ENCODE data around the gene MSH4. TPM values are rescaled to one million over a fixed set of nuclear protein-coding genes. Genes with fewer than 3 reads are reported as not detected.
"Not testable (repeated sequence)": the region's sequence is repeated elsewhere in the genome, so short reads cannot be mapped to it uniquely, and the experiment has no call there.

The MSH4 gene
- total RNA-seq, 1 donor from 2014 or later: 0.29 TPM

GRCh38 chr1:75922698-75923097 is 126.0 kb downstream of the MSH4 start:
- H3K4me1 Mint-ChIP-seq: no peaks in the 10 kb centered on the region
- H3K36me3 Mint-ChIP-seq: no peaks in the 10 kb centered on the region
- H3K9me3 Mint-ChIP-seq: peaks cover 5% of the 10 kb centered on the region
- TF ChIP-seq CTCF (IDR thresholded peaks at IDR 0.05; ENCODE audit: unreplicated experiment): no peak
- H3K27me3 Mint-ChIP-seq (ENCODE audit: low read depth): peaks cover 11% of the 10 kb centered on the region
- no peak overlapping the region for H3K4me3 Mint-ChIP-seq
- DNase-seq (ENCODE audit: low spot score in 2 of 2, unreplicated experiment in 2 of 2): no peak
- H3K27ac Mint-ChIP-seq: no peak overlapping the region

GRCh38 chr1:75932304-75932703 is 135.6 kb downstream of the MSH4 start, which contains the start of gene ASB17:
ASB17 (minus strand) TSS chr1:75932404; CDS start chr1:75932291, 113 bp downstream.
- H3K27ac Mint-ChIP-seq: no peak within 1 kb of the TSS
- peaks cover 7% of the 10 kb centered on the region for H3K27me3 Mint-ChIP-seq (ENCODE audit: low read depth)
- no peaks in the 10 kb centered on the region for H3K36me3 Mint-ChIP-seq
- H3K9me3 Mint-ChIP-seq: no peaks in the 10 kb centered on the region
- no peak for DNase-seq (ENCODE audit: low spot score in 2 of 2, unreplicated experiment in 2 of 2)
- H3K4me3 Mint-ChIP-seq: no peak within 1 kb of the TSS
- no peaks in the 10 kb centered on the region for H3K4me1 Mint-ChIP-seq
- TF ChIP-seq CTCF (IDR thresholded peaks at IDR 0.05; ENCODE audit: unreplicated experiment): no peak

GRCh38 chr1:75937034-75937433 is 140.4 kb downstream of the MSH4 start:
- H3K4me3 Mint-ChIP-seq: no peak overlapping the region
- no peak for TF ChIP-seq CTCF (IDR thresholded peaks at IDR 0.05; ENCODE audit: unreplicated experiment)
- no peaks in the 10 kb centered on the region for H3K36me3 Mint-ChIP-seq
- no peak for DNase-seq (ENCODE audit: low spot score in 2 of 2, unreplicated experiment in 2 of 2)
- no peaks in the 10 kb centered on the region for H3K9me3 Mint-ChIP-seq
- no peaks in the 10 kb centered on the region for H3K27me3 Mint-ChIP-seq (ENCODE audit: low read depth)
- no peaks in the 10 kb centered on the region for H3K4me1 Mint-ChIP-seq
- no peak overlapping the region for H3K27ac Mint-ChIP-seq

- H3K4me1 Mint-ChIP-seq; H3K36me3 Mint-ChIP-seq; H3K27ac Mint-ChIP-seq; H3K4me3 Mint-ChIP-seq; H3K27me3 Mint-ChIP-seq (ENCODE audit: low read depth); DNase-seq (ENCODE audit: low spot score in 2 of 2, unreplicated experiment in 2 of 2): not testable (repeated sequence)
- peaks cover 31% of the 10 kb centered on the region for H3K9me3 Mint-ChIP-seq
Observed at GRCh38 chr1:75943037-75943436, 146.4 kb downstream of the MSH4 start.

- Mint-ChIP-seq H3K27me3 (ENCODE audit: low read depth) (no peaks in the 10 kb centered on the region), H3K36me3 (no peaks in the 10 kb centered on the region), H3K9me3 (peaks cover 21% of the 10 kb centered on the region), H3K27ac (no peak overlapping the region), H3K4me1 (peaks cover 2% of the 10 kb centered on the region), H3K4me3 (no peak overlapping the region)
- TF ChIP-seq CTCF (IDR thresholded peaks at IDR 0.05; ENCODE audit: unreplicated experiment): no peak
- no peak for DNase-seq (ENCODE audit: low spot score in 2 of 2, unreplicated experiment in 2 of 2)
Observed at GRCh38 chr1:75950176-75950575, 153.5 kb downstream of the MSH4 start.

GRCh38 chr1:75952016-75952415 is 155.3 kb downstream of the MSH4 start:
- no peaks in the 10 kb centered on the region for H3K36me3 Mint-ChIP-seq
- peaks cover 2% of the 10 kb centered on the region for H3K4me1 Mint-ChIP-seq
- peaks cover 4% of the 10 kb centered on the region for H3K9me3 Mint-ChIP-seq
- no peak overlapping the region for H3K27ac Mint-ChIP-seq
- no peak for TF ChIP-seq CTCF (IDR thresholded peaks at IDR 0.05; ENCODE audit: unreplicated experiment)
- no peak overlapping the region for H3K4me3 Mint-ChIP-seq
- no peak for DNase-seq (ENCODE audit: low spot score in 2 of 2, unreplicated experiment in 2 of 2)
- H3K27me3 Mint-ChIP-seq (ENCODE audit: low read depth): no peaks in the 10 kb centered on the region
